ENCODE data around the gene SULT1C2. TPM values are rescaled to one million over a fixed set of nuclear protein-coding genes. Genes with fewer than 3 reads are reported as not detected.
A peak's percentile ranks its signal among the peaks of the same experiment; 100 is the strongest.

The SULT1C2 gene
- polyA plus RNA-seq, 4 donors: 2.7 to 252 (median 4.9) TPM; not detected in 1

DNA sequence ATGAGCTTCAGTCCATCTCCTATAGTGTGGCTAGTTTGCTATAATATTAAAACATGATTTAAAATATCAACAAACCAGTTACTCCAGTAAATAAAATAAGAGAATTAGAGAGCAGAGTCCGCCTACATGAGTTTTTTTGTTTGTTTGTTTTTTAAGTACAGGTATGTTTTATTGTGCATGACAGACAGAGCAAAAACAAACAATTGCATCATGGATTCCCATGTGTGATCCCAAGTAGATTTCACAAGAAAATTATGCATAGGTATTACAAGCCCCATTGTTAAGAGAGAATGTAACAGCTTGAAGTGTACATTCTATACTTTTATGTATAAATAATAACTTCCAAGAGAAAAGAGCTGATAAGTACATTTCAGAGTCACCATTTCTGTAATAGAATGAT lies 27.9 kb upstream of the SULT1C2 start:
- no peak for DNase-seq
- Histone ChIP-seq H3K27ac (ENCODE audit: low read depth in 1 of 3, low read length in 2 of 3) (no peak overlapping the region), H3K4me1 (ENCODE audit: control insufficient read depth in 3 of 3, insufficient read depth in 2 of 3, low read depth in 1 of 3, low read length in 2 of 3) (peaks cover 0 to 35% (median 0%) of the 10 kb centered on the region in 3 donors), H3K9me3 (ENCODE audit: control insufficient read depth in 2 of 2, insufficient read depth in 1 of 2, low read depth in 1 of 2, low read length in 1 of 2) (no peaks in the 10 kb centered on the region), H3K36me3 (ENCODE audit: control insufficient read depth in 3 of 3, insufficient read depth in 2 of 3, low read depth in 1 of 3, low read length in 3 of 3) (no peaks in the 10 kb centered on the region), H3K27me3 (ENCODE audit: control insufficient read depth in 3 of 3, insufficient read depth in 3 of 3, low read length in 3 of 3) (no peaks in the 10 kb centered on the region), H3K4me3 (ENCODE audit: low read depth in 1 of 3, low read length in 3 of 3) (no peak overlapping the region)
- 85 to 90% (median 86%) methylated on average over 1 of the region's 1 CpG for WGBS, 3 donors
- FAIRE-seq: no peak

DNA sequence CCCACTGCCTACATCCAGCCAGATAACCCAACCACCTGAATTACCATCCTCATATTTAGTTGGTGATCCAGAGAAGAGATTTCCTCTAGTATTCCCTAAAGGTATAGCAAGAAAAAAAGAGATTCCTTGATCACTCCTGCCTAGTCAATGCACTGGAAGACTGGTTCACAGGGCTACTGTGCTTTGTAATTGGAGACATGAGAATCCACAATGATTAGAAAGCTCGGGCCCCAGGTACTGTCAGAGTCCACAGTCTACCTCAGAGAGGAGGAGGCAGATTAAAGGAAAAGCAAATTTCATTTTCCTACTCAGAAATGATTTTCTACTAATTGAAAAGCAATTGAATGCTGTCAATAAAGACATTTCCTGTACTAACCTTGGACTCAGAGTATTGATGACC lies 26.7 kb upstream of the SULT1C2 start:
- Histone ChIP-seq H3K4me3 (ENCODE audit: low read depth in 1 of 3, low read length in 3 of 3) (no peak overlapping the region), H3K9me3 (ENCODE audit: control insufficient read depth in 2 of 2, insufficient read depth in 1 of 2, low read depth in 1 of 2, low read length in 1 of 2) (no peaks in the 10 kb centered on the region), H3K36me3 (ENCODE audit: control insufficient read depth in 3 of 3, insufficient read depth in 2 of 3, low read depth in 1 of 3, low read length in 3 of 3) (no peaks in the 10 kb centered on the region), H3K27ac (ENCODE audit: low read depth in 1 of 3, low read length in 2 of 3) (peak overlapping the region in 1 of 3 donors; percentile 49), H3K27me3 (ENCODE audit: control insufficient read depth in 3 of 3, insufficient read depth in 3 of 3, low read length in 3 of 3) (no peaks in the 10 kb centered on the region), H3K4me1 (ENCODE audit: control insufficient read depth in 3 of 3, insufficient read depth in 2 of 3, low read depth in 1 of 3, low read length in 2 of 3) (peaks cover 0 to 46% (median under 1%) of the 10 kb centered on the region in 3 donors)
- DNase-seq: peak in 1 of 2 donors; percentile 59
- no peak for FAIRE-seq
- 22 to 56% (median 25%) methylated on average over 1 of the region's 1 CpG for WGBS, 3 donors

DNA sequence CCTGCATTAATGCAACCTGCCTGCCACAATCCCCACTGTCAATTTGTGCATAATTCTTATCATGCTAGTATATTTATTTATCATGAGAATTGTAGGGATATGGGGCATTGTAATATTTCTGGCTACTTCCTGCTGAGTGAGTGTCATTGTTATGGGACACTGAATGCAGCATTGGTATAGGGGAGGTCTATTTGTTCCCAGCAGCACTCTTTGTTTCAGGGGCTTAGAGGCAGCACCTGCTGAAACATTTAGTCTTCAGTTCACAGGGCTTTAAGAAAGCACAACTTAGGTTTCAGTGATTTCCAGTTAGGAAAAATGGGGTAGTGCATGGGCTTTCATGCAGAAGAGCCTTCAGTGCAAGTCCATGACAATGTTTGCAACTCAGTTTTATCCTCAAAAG lies 25.3 kb upstream of the SULT1C2 start:
- Histone ChIP-seq H3K27me3 (ENCODE audit: control insufficient read depth in 3 of 3, insufficient read depth in 3 of 3, low read length in 3 of 3) (no peaks in the 10 kb centered on the region), H3K27ac (ENCODE audit: low read depth in 1 of 3, low read length in 2 of 3) (peak overlapping the region in 1 of 3 donors; percentile 3), H3K4me1 (ENCODE audit: control insufficient read depth in 3 of 3, insufficient read depth in 2 of 3, low read depth in 1 of 3, low read length in 2 of 3) (peaks cover 0 to 53% (median 9%) of the 10 kb centered on the region in 3 donors), H3K4me3 (ENCODE audit: low read depth in 1 of 3, low read length in 3 of 3) (no peak overlapping the region), H3K36me3 (ENCODE audit: control insufficient read depth in 3 of 3, insufficient read depth in 2 of 3, low read depth in 1 of 3, low read length in 3 of 3) (no peaks in the 10 kb centered on the region), H3K9me3 (ENCODE audit: control insufficient read depth in 2 of 2, insufficient read depth in 1 of 2, low read depth in 1 of 2, low read length in 1 of 2) (no peaks in the 10 kb centered on the region)
- no peak for DNase-seq
- no peak for FAIRE-seq

DNA sequence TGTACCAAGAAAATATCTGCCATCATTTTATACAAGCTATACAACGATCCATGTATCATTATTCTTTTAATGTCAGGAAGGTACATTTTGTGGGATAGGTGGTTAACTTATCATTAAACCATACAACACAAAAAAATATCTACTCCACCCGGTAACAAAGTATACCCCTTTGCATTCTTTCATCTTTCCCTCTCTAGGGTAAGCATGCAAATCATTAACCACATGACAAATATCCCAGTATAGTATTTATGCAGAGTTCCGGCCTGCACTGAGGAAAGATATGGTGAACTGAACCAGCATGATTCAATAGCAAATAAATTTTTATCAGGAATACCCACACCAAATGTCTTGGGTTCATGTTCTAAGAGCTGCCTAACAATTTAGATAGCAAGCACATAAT lies 22.5 kb upstream of the SULT1C2 start:
- no peaks in the 10 kb centered on the region for H3K27me3 ChIP-seq (ENCODE audit: control insufficient read depth in 3 of 3, insufficient read depth in 3 of 3, low read length in 3 of 3)
- peaks cover 3 to 81% (median 23%) of the 10 kb centered on the region in 3 donors for H3K4me1 ChIP-seq (ENCODE audit: control insufficient read depth in 3 of 3, insufficient read depth in 2 of 3, low read depth in 1 of 3, low read length in 2 of 3)
- peak overlapping the region in 1 of 3 donors; percentile 56 for H3K27ac ChIP-seq (ENCODE audit: low read depth in 1 of 3, low read length in 2 of 3)
- 19 to 58% (median 21%) methylated on average over 3 of the region's 3 CpGs for WGBS, 3 donors
- peaks cover 0 to 5% (median 0%) of the 10 kb centered on the region in 3 donors for H3K36me3 ChIP-seq (ENCODE audit: control insufficient read depth in 3 of 3, insufficient read depth in 2 of 3, low read depth in 1 of 3, low read length in 3 of 3)
- H3K9me3 ChIP-seq (ENCODE audit: control insufficient read depth in 2 of 2, insufficient read depth in 1 of 2, low read depth in 1 of 2, low read length in 1 of 2): no peaks in the 10 kb centered on the region
- H3K4me3 ChIP-seq (ENCODE audit: low read depth in 1 of 3, low read length in 3 of 3): no peak overlapping the region
- DNase-seq (peak; percentile 72 to 75), FAIRE-seq (peak; percentile 84)

DNA sequence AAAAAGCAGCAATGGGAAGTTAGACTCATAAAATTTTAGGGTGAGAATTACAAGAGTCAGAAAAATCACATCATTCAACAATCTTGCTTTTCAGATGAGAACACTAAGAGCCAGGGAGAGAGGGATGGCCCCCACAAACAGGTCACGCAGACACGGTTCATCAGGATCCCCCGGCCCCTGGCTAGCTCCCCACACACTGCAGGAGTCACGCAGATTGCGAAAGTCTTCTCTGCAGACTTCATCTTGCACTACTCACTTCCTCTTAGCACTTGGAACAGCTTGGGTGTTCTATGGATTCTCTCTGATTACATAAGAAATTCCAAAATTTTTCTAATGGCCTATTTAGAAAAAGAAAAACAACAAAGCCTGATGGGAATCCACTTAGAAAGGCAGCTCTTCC lies 21.6 kb upstream of the SULT1C2 start:
- Histone ChIP-seq H3K9me3 (ENCODE audit: control insufficient read depth in 2 of 2, insufficient read depth in 1 of 2, low read depth in 1 of 2, low read length in 1 of 2) (no peaks in the 10 kb centered on the region), H3K27ac (ENCODE audit: low read depth in 1 of 3, low read length in 2 of 3) (peak overlapping the region in 2 of 3 donors; percentile 56 to 93), H3K4me1 (ENCODE audit: control insufficient read depth in 3 of 3, insufficient read depth in 2 of 3, low read depth in 1 of 3, low read length in 2 of 3) (peaks cover 3 to 82% (median 23%) of the 10 kb centered on the region in 3 donors), H3K27me3 (ENCODE audit: control insufficient read depth in 3 of 3, insufficient read depth in 3 of 3, low read length in 3 of 3) (no peaks in the 10 kb centered on the region), H3K4me3 (ENCODE audit: low read depth in 1 of 3, low read length in 3 of 3) (no peak overlapping the region), H3K36me3 (ENCODE audit: control insufficient read depth in 3 of 3, insufficient read depth in 2 of 3, low read depth in 1 of 3, low read length in 3 of 3) (peaks cover 0 to 5% (median 0%) of the 10 kb centered on the region in 3 donors)
- peak; percentile 34 to 50 for DNase-seq
- no peak for FAIRE-seq
- WGBS, 3 donors: 41 to 73% (median 69%) methylated on average over 5 of the region's 5 CpGs

DNA sequence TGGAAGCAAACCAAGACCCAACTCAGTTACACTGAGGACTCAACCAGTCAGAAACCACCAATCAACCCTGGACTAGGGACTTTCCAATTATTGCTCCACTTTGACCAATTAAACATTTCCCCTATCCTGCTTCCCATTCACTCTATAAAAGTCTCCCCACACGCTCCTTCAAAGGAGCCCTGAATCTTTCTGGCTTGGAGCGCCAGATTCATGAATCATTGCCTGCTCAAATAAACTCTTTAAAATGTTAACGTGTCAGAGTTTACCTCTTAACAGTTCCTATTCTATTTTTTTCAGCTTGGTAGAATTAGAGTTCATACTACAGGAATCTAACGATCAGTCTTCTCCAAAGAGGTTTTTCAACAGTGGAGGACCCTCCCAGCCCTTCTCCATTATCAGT lies 20.7 kb upstream of the SULT1C2 start:
- no peak overlapping the region for H3K4me3 ChIP-seq (ENCODE audit: low read depth in 1 of 3, low read length in 3 of 3)
- H3K4me1 ChIP-seq (ENCODE audit: control insufficient read depth in 3 of 3, insufficient read depth in 2 of 3, low read depth in 1 of 3, low read length in 2 of 3): peaks cover 3 to 78% (median 26%) of the 10 kb centered on the region in 3 donors
- H3K9me3 ChIP-seq (ENCODE audit: control insufficient read depth in 2 of 2, insufficient read depth in 1 of 2, low read depth in 1 of 2, low read length in 1 of 2): no peaks in the 10 kb centered on the region
- no peaks in the 10 kb centered on the region for H3K27me3 ChIP-seq (ENCODE audit: control insufficient read depth in 3 of 3, insufficient read depth in 3 of 3, low read length in 3 of 3)
- 41 to 50% (median 45%) methylated on average over 4 of the region's 4 CpGs for WGBS, 3 donors
- peak in 1 of 2 donors; percentile 40 for DNase-seq
- H3K36me3 ChIP-seq (ENCODE audit: control insufficient read depth in 3 of 3, insufficient read depth in 2 of 3, low read depth in 1 of 3, low read length in 3 of 3): peaks cover 0 to 5% (median 0%) of the 10 kb centered on the region in 3 donors
- no peak for FAIRE-seq
- H3K27ac ChIP-seq (ENCODE audit: low read depth in 1 of 3, low read length in 2 of 3): peak overlapping the region in 2 of 3 donors; percentile 56 to 93

DNA sequence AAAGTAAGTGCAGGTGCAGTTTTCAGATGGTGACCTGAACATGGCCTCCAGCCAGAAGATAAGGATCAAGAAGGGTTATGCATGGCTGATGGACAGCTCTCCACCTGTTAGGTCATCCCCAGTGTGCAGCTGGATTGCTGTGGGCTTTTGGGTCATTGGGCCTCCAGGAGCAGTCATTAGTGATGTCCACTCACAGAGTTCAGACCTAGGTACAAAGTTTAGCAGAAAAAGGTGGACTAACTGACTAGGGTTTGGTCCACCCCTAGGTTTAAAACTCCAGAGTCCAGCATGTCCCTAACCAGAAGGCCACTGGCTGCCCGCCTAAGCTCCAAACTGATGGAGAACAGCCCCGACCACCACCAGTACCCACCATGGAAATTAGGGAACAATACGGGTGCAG lies 18.3 kb upstream of the SULT1C2 start:
- DNase-seq (peak in 1 of 2 donors; percentile 61), FAIRE-seq (no peak)
- WGBS, 3 donors: 69 to 77% (median 74%) methylated on average over 3 of the region's 3 CpGs
- no peaks in the 10 kb centered on the region for H3K27me3 ChIP-seq (ENCODE audit: control insufficient read depth in 3 of 3, insufficient read depth in 3 of 3, low read length in 3 of 3)
- no peaks in the 10 kb centered on the region for H3K9me3 ChIP-seq (ENCODE audit: control insufficient read depth in 2 of 2, insufficient read depth in 1 of 2, low read depth in 1 of 2, low read length in 1 of 2)
- H3K4me3 ChIP-seq (ENCODE audit: low read depth in 1 of 3, low read length in 3 of 3): no peak overlapping the region
- peaks cover 3 to 69% (median 26%) of the 10 kb centered on the region in 3 donors for H3K4me1 ChIP-seq (ENCODE audit: control insufficient read depth in 3 of 3, insufficient read depth in 2 of 3, low read depth in 1 of 3, low read length in 2 of 3)
- H3K36me3 ChIP-seq (ENCODE audit: control insufficient read depth in 3 of 3, insufficient read depth in 2 of 3, low read depth in 1 of 3, low read length in 3 of 3): peaks cover 0 to 5% (median 0%) of the 10 kb centered on the region in 3 donors
- peak overlapping the region; percentile 76 to 97 (median 94) for H3K27ac ChIP-seq (ENCODE audit: low read depth in 1 of 3, low read length in 2 of 3)

DNA sequence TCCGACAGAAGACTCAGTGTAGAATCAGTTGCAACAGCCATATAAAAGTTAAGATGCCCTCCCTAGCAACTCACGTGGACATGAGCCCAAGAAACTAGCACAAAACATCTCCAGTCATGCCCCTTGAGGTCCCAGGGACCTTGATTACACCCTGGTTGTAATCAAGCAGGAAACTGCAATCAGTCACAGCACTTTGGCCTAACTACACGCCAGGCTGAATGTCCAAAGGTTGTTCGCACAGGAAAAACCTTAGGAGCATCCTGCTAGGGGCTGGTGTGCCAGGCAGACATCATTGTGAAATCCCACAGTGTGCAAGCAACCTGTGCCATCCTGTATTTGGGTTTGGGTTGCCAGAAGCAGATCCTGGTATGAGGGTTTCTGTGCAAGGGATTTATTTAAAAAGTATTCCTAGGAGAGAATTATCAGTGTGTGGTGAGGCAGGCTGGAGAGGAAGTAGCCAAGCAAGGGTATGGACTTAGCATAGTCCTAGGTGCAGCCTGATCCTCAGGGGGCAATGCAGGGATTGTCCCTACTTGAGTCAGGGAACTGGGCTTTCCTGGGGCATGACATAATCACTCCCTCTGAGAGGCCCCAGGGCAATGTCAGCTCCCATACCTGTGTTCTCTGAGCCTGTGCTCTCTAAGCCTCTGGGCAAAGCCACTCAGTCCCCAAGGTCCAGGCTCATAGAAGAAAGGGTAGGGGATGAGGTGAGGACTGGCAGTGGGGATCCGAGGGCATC lies 17.8 kb upstream of the SULT1C2 start:
- WGBS, 3 donors: 20 to 63% (median 30%) methylated on average over 5 of the region's 5 CpGs

More for the DNA sequence above, 17.8 kb upstream of the SULT1C2 start:
- Histone ChIP-seq H3K27me3 (ENCODE audit: control insufficient read depth in 3 of 3, insufficient read depth in 3 of 3, low read length in 3 of 3) (no peaks in the 10 kb centered on the region), H3K9me3 (ENCODE audit: control insufficient read depth in 2 of 2, insufficient read depth in 1 of 2, low read depth in 1 of 2, low read length in 1 of 2) (no peaks in the 10 kb centered on the region), H3K36me3 (ENCODE audit: control insufficient read depth in 3 of 3, insufficient read depth in 2 of 3, low read depth in 1 of 3, low read length in 3 of 3) (peaks cover 0 to 5% (median 0%) of the 10 kb centered on the region in 3 donors), H3K4me3 (ENCODE audit: low read depth in 1 of 3, low read length in 3 of 3) (no peak overlapping the region), H3K27ac (ENCODE audit: low read depth in 1 of 3, low read length in 2 of 3) (peak overlapping the region; percentile 91 to 97 (median 94)), H3K4me1 (ENCODE audit: control insufficient read depth in 3 of 3, insufficient read depth in 2 of 3, low read depth in 1 of 3, low read length in 2 of 3) (peaks cover 3 to 63% (median 26%) of the 10 kb centered on the region in 3 donors)
- DNase-seq: peak; percentile 94 to 98
- FAIRE-seq: no peak
